Measurements from ENCODE around the gene ZFYVE26. TPM values are rescaled to one million over a fixed set of nuclear protein-coding genes. Genes with fewer than 3 reads are reported as not detected.

The ZFYVE26 gene
- total RNA-seq, 4 donors from 2014 or later, result 15.9 to 21.2 (median 19.5) TPM

DNA sequence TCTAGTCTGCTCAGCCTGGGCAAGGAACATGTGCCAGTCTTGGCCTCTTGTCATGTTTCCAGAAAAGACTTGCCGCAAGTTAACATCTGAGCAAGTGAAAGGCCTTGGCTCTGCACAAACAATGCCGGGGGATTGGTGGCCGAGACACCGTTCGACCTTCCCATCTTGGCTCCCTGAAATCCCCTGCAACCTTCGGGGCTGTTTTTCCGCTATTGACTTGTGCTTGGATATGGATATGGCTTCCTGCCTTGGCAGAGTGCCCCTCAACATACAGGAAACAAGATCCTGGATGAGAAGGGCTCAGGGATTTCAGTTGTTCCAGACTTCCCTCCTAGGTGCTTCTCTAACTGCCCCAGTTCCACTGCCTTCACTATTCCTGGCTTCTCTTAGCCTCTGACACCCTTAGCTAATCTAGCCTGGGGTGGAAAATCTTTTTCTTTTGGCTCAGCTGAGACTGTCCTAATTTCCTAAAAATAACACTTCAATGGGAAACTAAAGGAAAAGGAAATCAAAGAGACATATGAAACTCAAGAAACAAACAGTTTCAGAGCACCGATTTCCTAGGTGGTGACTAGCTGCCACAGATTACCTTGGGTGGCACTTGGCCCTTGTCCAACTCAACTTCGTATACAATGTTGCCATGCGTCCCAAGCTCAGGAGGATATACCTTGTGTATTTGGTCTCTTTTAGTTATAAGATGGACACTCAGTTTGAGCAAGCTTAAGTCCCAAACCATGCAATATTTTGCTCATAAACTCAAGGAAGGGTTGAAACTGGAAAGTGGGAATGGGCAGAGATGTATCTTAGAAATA lies 80.8 kb downstream of the ZFYVE26 start:
- no peak for DNase-seq (ENCODE audit: extremely low spot score)
- Histone ChIP-seq H3K36me3 (no peaks in the 10 kb centered on the region), H3K27me3 (no peaks in the 10 kb centered on the region), H3K9me3 (no peaks in the 10 kb centered on the region), H3K4me1 (peaks cover 0 to 9% (median 0%) of the 10 kb centered on the region in 4 donors), H3K27ac (replicated peaks in 1 of 4) (no peak overlapping the region), H3K4me3 (no peak overlapping the region)
- intact Hi-C loops (cut with DNase I), result no loop called here
- WGBS, result 84% methylated on average over 10 of the region's 10 CpGs
- TF ChIP-seq CTCF (IDR thresholded peaks at IDR 0.05) (no peak), POLR2A (IDR thresholded peaks at IDR 0.05; ENCODE audit: low read depth) (no peak), EP300 (IDR thresholded peaks at IDR 0.05) (no peak), POLR2AphosphoS5 (IDR thresholded peaks at IDR 0.05) (no peak)

DNA sequence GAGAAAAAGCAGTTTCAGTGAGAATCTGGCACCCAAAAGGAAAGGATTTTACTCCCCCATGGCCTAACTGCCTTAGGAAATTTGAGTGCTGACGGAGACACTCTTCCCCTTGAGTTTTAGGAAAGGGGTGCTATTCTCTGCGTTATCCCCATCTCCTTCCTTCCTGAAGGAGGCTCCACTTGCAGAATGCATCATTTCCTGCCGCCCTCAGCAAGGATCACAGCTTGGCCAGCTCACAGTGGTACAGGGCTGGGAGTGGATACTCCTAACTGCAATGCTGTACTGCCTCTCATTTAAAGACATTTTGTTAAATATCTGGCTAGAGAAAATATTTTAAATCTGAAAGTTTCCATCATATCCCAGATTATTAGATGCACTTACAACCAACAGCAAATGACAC lies 81.7 kb downstream of the ZFYVE26 start:
- Histone ChIP-seq H3K27me3 (no peaks in the 10 kb centered on the region), H3K36me3 (no peaks in the 10 kb centered on the region), H3K27ac (replicated peaks in 1 of 4) (no peak overlapping the region), H3K4me1 (peaks cover 0 to 9% (median 0%) of the 10 kb centered on the region in 4 donors), H3K9me3 (no peaks in the 10 kb centered on the region), H3K4me3 (no peak overlapping the region)
- intact Hi-C loops (cut with DNase I), result no loop called here
- TF ChIP-seq POLR2AphosphoS5 (IDR thresholded peaks at IDR 0.05), result no peak
- DNase-seq (ENCODE audit: extremely low spot score), result no peak
- 61% methylated on average over 3 of the region's 3 CpGs for WGBS

DNA sequence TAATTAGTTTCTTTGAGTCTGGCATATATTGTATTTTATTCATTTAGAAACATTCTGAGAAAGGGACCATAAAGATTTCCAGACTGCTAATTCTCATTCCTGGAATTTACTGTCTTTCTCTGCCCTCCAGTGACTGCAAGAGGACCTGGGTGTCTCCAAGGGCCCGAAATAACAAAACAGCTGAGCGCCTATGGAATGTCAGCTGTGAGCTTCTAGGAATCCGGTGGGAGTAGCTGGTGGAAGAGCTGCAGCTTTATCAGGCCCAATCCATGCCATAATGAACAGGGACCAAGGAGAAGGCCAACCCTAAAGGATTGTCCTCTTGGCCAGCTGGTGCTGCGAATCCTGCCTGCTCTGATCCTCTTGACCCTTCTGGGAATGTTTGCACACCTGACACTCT lies 82.8 kb downstream of the ZFYVE26 start:
- 87% methylated on average over 4 of the region's 4 CpGs for WGBS
- no peak for TF ChIP-seq EP300 (IDR thresholded peaks at IDR 0.05)
- TF ChIP-seq POLR2A (IDR thresholded peaks at IDR 0.05; ENCODE audit: low read depth), result no peak
- no peak for TF ChIP-seq CTCF (IDR thresholded peaks at IDR 0.05)
- no peak for TF ChIP-seq POLR2AphosphoS5 (IDR thresholded peaks at IDR 0.05)

GRCh38 chr14:67729072-67729885 lies 87.1 kb downstream of the ZFYVE26 start:
- DNase-seq (ENCODE audit: extremely low spot score), result no peak
- Histone ChIP-seq H3K27ac (replicated peaks in 1 of 4) (no peak overlapping the region), H3K9me3 (no peaks in the 10 kb centered on the region), H3K4me3 (no peak overlapping the region), H3K4me1 (no peaks in the 10 kb centered on the region), H3K27me3 (peaks cover 0 to 6% (median 0%) of the 10 kb centered on the region in 4 donors), H3K36me3 (no peaks in the 10 kb centered on the region)
- 61% methylated on average over 21 of the region's 21 CpGs for WGBS
- intact Hi-C loops (cut with DNase I), result no loop called here
- TF ChIP-seq POLR2AphosphoS5 (IDR thresholded peaks at IDR 0.05) (no peak), EP300 (IDR thresholded peaks at IDR 0.05) (no peak), CTCF (IDR thresholded peaks at IDR 0.05) (no peak), POLR2A (IDR thresholded peaks at IDR 0.05; ENCODE audit: low read depth) (no peak)

More for the DNA sequence above, 82.8 kb downstream of the ZFYVE26 start:
- H3K36me3 ChIP-seq, result no peaks in the 10 kb centered on the region
- peaks cover 0 to 6% (median 0%) of the 10 kb centered on the region in 4 donors for H3K27me3 ChIP-seq
- H3K9me3 ChIP-seq, result no peaks in the 10 kb centered on the region
- peaks cover 0 to 9% (median 0%) of the 10 kb centered on the region in 4 donors for H3K4me1 ChIP-seq
- H3K27ac ChIP-seq (replicated peaks in 1 of 4), result no peak overlapping the region
- H3K4me3 ChIP-seq, result no peak overlapping the region
- DNase-seq (ENCODE audit: extremely low spot score), result no peak
- intact Hi-C loops (cut with DNase I), result no loop called here

DNA sequence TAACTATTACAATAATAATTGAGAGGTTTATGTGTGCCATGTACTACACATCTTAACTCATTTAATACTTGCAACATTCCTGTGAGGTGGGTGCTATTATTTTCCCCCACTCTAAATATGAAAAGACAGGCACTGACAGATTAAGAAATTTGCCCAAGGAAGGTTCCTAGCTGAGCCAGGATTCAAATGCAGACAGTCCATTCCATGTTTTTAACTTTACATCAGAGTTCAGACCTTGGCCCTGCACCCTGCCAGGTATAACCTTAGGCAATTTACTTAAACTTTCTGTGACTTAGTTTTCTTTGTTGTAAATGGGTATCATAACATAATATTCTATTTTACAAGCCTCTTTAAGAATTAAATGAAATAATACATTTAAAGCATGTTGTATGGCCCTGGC lies 88.1 kb downstream of the ZFYVE26 start:
- TF ChIP-seq POLR2AphosphoS5 (IDR thresholded peaks at IDR 0.05) (no peak), EP300 (IDR thresholded peaks at IDR 0.05) (no peak), CTCF (IDR thresholded peaks at IDR 0.05) (no peak), POLR2A (IDR thresholded peaks at IDR 0.05; ENCODE audit: low read depth) (no peak)
- intact Hi-C loops (cut with DNase I), result no loop called here
- no peak overlapping the region for H3K4me3 ChIP-seq
- H3K4me1 ChIP-seq, result no peaks in the 10 kb centered on the region
- no peak overlapping the region for H3K27ac ChIP-seq (replicated peaks in 1 of 4)
- no peaks in the 10 kb centered on the region for H3K9me3 ChIP-seq
- H3K27me3 ChIP-seq, result peaks cover 0 to 6% (median 0%) of the 10 kb centered on the region in 4 donors
- DNase-seq (ENCODE audit: extremely low spot score), result no peak
- no peaks in the 10 kb centered on the region for H3K36me3 ChIP-seq

Measured in esophagus muscularis mucosa (tissue), 4 donors.